ENCODE data around the gene CCND3.

GRCh38 chr6:41958022-41958856, 16.6 kb upstream of the CCND3 start:
- no peak for TF ChIP-seq CTCF (IDR thresholded peaks at IDR 0.05)
- no peak for TF ChIP-seq POLR2A (IDR thresholded peaks at IDR 0.05)
